ENCODE results near the gene FAM222A. TPM values are rescaled to one million over a fixed set of nuclear protein-coding genes. Genes with fewer than 3 reads are reported as not detected.
"Not testable (repeated sequence)": the region's sequence is repeated elsewhere in the genome, so short reads cannot be mapped to it uniquely, and the experiment has no call there.

The FAM222A gene
- total and polyA plus RNA-seq, 2 of the 8 experiments (the other 6 are each of a cell fraction or from before 2014, with no cell fraction given) = 0.94 to 1.1 TPM

DNA sequence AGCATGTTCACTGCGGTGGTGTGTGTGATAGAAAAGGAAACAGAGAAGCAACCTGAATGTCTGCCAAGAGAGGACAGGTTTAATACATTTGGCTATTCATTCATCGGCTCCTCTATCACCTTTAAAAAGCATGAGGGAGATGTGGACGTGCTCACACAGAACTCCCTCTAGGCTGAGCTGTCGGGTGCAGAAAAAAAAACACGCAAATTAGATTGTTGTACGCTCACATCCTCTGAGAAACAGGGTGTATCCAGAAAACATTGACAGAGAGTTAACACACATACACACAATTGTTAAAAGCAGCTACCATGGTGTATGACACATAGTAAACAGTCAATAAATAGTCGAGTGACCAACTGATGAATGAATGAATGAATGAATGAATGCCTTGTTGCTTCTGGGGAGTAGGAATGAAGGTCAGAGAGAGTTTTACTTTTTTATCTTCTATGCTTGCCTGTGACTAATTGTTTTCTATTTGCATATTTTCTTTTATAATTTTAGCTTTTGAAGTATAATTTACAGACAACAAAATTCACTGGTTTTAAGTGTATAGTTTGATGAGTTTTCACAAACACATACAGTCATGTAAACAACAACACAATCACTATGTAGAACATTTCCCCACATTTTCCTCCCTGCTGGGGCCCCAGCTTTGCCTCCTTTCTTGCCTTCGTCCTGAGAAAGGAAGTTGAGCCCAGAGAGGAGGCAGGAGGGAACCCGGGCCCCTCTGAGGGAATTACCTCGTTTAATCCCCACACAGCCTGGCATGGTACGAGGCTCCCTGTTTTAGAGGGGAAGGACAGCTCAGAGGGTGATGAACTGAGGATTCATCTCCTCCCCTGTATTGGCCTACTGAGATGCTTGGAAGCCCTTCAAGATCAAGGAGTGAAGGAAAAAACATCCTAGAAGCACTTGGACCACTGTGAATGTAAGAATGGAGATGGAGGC is 19.7 kb upstream of the FAM222A start (continued):
- TF ChIP-seq BRCA1 (IDR thresholded peaks at IDR 0.05; ENCODE audit: low read depth, low read length) = no peak
- TF ChIP-seq CTBP2 (IDR thresholded peaks at IDR 0.05; ENCODE audit: borderline replicate concordance, insufficient read depth, insufficient read length, low read length) = no peak
- no peak for TF ChIP-seq JUN (IDR thresholded peaks at IDR 0.05; ENCODE audit: low read depth, low read length)
- TF ChIP-seq RNF2 (IDR thresholded peaks at IDR 0.05; ENCODE audit: borderline replicate concordance, low read depth, low read length, missing control alignments, poor library complexity, severe bottlenecking) = no peak
- TF ChIP-seq ATF2 (IDR thresholded peaks at IDR 0.05; ENCODE audit: low read length) = no peak

DNA sequence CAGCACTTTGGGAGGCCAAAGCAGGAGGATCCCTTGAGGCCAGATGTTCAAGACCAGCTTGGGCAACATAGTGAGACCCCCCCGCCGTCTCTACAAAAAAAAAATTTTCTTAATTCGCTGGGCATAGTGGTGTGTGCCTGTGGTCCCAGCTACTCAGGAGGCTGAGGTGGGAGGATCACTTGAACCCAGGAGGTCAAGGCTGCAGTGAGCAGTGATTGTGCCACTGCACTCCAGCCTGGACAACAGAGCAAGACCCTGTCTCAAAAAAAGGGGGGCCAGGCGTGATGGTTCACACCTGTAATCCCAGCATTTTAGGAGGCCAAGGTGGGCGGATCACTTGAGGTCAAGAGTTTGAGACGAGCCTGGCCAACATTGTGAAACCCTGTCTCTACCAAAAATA is 19.0 kb upstream of the FAM222A start:
- H2BK5ac ChIP-seq (ENCODE audit: low read depth, low read length); H3K4ac ChIP-seq (replicated peaks; ENCODE audit: insufficient read length, low read depth, low read length); H2AK5ac ChIP-seq (ENCODE audit: low read depth, low read length); H3K79me2 ChIP-seq (ENCODE audit: control insufficient read depth in 1 of 2, insufficient read depth in 2 of 2, low read length in 2 of 2); H2AFZ ChIP-seq (ENCODE audit: low read length); H2BK120ac ChIP-seq (replicated peaks; ENCODE audit: low read depth, low read length); H2BK15ac ChIP-seq (ENCODE audit: low read length); H4K91ac ChIP-seq (replicated peaks; ENCODE audit: insufficient read length, low read length); H4K5ac ChIP-seq (ENCODE audit: insufficient read length, low read depth, low read length); H2BK20ac ChIP-seq (ENCODE audit: low read length); POLR2A ChIA-PET (ENCODE audit: partially characterized antibody); H3K23me2 ChIP-seq (ENCODE audit: low read depth, low read length); H4K8ac ChIP-seq (ENCODE audit: extremely low read depth, insufficient read depth, low read length); FAIRE-seq; H3K9ac ChIP-seq (replicated peaks in 1 of 4; ENCODE audit: extremely low read depth in 1 of 4, low read depth in 3 of 4, low read length in 3 of 4); H3K4me2 ChIP-seq (ENCODE audit: insufficient read depth in 1 of 2, low read depth in 2 of 2, low read length in 2 of 2); H3K79me1 ChIP-seq (ENCODE audit: low read depth, low read length); H3K4me3 ChIP-seq (ENCODE audit: extremely low read depth in 1 of 4, insufficient read depth in 2 of 4, low read depth in 3 of 4, low read length in 4 of 4); H3K27me3 ChIP-seq (replicated peaks in 1 of 4; ENCODE audit: control insufficient read depth in 3 of 4, extremely low read depth in 1 of 4, insufficient read depth in 3 of 4, low read length in 3 of 4); H3K14ac ChIP-seq (ENCODE audit: insufficient read length); H3K4me1 ChIP-seq (replicated peaks in 1 of 4; ENCODE audit: control insufficient read depth in 3 of 4, insufficient read depth in 4 of 4, low read length in 3 of 4); DNase-seq (ENCODE audit: low read depth in 1 of 2, low spot score in 2 of 2); H2BK12ac ChIP-seq (ENCODE audit: low read depth, low read length); H3K36me3 ChIP-seq (ENCODE audit: control insufficient read depth in 2 of 4, insufficient read depth in 4 of 4, low read length in 3 of 4); H4K20me1 ChIP-seq (replicated peaks in 1 of 2; ENCODE audit: control insufficient read depth in 1 of 2, insufficient read depth in 2 of 2, low read length in 2 of 2); H3K18ac ChIP-seq (ENCODE audit: extremely low read depth, low read length); H3K56ac ChIP-seq (replicated peaks; ENCODE audit: insufficient read length, low read depth, low read length); H3K27ac ChIP-seq (ENCODE audit: low read depth, low read length); H3K9me3 ChIP-seq (ENCODE audit: insufficient read depth in 2 of 2, low read depth in 1 of 2, low read length in 1 of 2); H3K23ac ChIP-seq (ENCODE audit: insufficient read length): not testable (repeated sequence)
- WGBS, 2 experiments (ENCODE audit: extremely low coverage in 1 of 2, insufficient coverage in 1 of 2, insufficient read length in 1 of 2, insufficient replicate concordance in 2 of 2, low coverage in 1 of 2, low lambda C conversion rate in 2 of 2, missing lambda C conversion rate in 1 of 2) = 78% methylated on average over 6 of the region's 6 CpGs; no CpG with 5 or more reads in 1 of the 2 experiments
- CTCF ChIA-PET (ENCODE audit: partially characterized antibody) = interaction anchor here (1.3 to 2.2 kb wide), 4 partner anchors 15 to 96 kb away, joined by 3 to 8 read pairs (median 4); no protein-coding TSS in a partner anchor
